DOHH2 (cell line): ENCODE data around the gene OSCAR.

Experiments
- EZH2phosphoT487 ChIP-seq: fragments of 200-600 bp; sonication (generic); IDR thresholded peaks from 2 replicates; pipeline ENCODE4 v1.6.1; 2017; ENCODE audit warnings: borderline replicate concordance, mild to moderate bottlenecking, antibody characterized with exemption, low read length, moderate library complexity, mixed read lengths
- TF ChIP-seq, protein P1 (sequence below): fragments of 200-600 bp; sonication (generic); IDR thresholded peaks from one replicate; pipeline ENCODE4 v1.5.1; 2014; ENCODE audit warnings: antibody characterized with exemption, mild to moderate bottlenecking, low read depth, low read length; ENCODE audit not compliant: poor library complexity, severe bottlenecking

DNA sequence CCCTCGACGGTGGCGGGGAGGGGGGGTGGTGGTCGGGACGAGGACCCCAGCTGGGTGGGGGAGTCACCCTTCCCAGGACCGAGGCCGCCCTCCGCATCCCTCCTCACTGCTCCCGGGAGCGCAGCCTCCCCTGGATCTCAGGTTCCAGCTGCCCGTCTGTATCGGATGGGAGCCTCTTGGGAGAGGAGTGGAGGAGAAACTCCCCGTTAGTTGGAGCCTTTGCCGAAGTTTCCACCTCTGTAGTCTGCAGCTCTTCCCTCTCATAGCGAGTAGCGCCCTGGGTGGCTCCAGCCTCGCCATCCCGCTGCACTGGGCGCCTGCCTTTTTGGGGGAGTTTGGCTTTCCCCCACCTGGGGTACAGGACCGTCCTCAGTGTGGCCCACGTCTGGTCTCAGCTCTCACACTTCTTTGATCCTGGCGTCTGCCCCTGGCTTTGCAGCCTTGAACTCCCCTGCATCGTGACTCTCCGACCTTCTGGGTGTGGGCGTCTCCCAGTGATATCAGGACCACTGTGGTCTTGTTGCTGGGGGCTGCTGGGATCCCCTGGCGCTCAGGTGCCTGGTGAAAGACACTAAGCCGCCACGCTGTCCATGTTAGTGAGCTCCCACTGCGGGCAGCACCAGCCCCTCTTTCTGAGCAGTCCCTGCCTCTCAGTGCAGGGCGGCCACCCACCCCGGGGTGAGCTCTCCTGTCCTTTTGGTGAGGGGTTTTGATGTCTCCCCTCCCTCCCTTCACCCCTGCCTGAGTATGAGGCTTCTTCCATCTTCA, 38.1 kb upstream of the OSCAR start:
- TF ChIP-seq, protein P1, sequence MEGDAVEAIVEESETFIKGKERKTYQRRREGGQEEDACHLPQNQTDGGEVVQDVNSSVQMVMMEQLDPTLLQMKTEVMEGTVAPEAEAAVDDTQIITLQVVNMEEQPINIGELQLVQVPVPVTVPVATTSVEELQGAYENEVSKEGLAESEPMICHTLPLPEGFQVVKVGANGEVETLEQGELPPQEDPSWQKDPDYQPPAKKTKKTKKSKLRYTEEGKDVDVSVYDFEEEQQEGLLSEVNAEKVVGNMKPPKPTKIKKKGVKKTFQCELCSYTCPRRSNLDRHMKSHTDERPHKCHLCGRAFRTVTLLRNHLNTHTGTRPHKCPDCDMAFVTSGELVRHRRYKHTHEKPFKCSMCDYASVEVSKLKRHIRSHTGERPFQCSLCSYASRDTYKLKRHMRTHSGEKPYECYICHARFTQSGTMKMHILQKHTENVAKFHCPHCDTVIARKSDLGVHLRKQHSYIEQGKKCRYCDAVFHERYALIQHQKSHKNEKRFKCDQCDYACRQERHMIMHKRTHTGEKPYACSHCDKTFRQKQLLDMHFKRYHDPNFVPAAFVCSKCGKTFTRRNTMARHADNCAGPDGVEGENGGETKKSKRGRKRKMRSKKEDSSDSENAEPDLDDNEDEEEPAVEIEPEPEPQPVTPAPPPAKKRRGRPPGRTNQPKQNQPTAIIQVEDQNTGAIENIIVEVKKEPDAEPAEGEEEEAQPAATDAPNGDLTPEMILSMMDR, result no peak
- TF ChIP-seq EZH2phosphoT487, result no peak
